ENCODE results near the gene CTNNBL1.

CTNNBL1 gene

DNA sequence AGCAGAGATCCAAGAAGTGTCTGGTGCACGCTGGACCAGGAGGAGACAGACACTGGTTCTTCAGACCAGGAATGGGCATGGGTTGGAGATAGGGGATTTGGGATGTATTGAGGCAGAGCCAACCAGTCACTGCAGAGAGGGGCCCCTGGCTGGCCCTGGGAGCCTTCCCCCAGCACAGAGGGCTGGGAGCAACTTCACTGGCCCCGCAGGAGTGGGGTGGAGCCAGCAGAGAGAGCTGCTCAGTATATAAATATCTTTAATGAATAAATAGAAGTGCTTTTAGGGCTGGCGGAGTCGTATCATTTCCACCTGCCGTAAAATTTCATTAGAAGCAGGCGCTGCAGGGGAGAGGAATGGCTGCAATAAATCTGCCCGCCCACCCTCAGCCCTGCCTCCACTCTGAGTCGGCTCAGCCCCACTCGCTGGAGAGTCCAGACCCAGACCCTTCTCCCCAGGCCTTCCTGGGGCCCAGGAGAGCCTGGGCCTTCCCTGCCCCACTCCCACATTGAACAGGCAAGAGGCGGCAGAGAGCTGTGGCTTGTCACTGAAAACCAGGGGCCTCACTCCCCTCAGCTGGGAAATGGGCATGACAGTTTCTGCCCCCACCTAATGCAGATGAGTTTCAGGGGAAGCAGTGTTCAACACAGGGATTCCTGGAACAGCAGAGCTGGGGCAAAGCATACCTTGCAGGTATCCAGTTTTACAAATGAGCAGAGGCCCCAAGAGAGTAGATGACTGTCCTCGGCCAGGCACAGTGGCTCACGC lies 185.2 kb downstream of the CTNNBL1 start:
- no peak for DNase-seq (ENCODE audit: low read depth in 3 of 3)

- DNase-seq (ENCODE audit: low read depth in 3 of 3) = no peak
Measured at GRCh38 chr20:37879843-37880242, 186.0 kb downstream of the CTNNBL1 start.

DNA sequence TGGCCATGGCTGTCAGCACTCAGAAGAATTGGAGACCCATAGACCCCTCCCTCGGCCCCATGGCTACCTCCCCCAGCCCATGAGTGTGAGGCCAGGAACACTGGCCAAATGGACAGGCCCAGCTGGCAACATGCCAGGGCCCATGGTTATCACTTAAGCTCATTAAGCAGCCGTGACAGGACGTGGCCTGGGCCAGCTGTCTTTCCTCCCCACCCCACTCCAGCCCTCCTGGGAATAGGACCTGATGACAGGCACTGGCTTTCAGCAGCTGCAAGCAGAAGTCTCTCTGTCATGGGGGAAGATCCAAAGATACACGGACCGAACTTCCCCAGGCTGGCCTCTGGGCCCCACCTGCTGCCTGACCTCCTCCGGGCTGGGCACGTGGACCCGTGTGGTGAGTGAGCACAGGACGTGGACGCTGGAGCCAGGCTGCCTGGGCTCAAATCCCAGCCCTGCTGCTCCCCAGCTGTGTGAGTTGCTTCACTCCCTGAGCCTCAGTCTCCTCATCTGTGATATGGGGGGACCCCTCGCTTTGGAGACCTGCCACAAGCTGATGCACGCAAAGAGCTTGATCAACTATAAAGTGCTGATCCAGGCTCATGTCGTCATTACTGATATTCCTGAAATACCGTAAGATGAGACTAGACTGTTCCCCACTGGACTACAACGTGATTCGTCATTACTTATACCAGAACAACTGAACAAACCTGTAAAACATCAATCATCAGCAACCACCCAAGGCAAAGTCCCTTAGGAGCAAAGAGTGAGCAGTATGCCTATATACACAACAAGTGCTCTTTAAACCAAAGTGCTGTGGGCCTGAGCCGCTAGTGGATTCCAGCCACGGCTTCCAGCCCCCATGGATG lies 187.1 kb downstream of the CTNNBL1 start:
- no peak for DNase-seq (ENCODE audit: low read depth in 3 of 3)

GRCh38 chr20:37881601-37882343 lies 187.9 kb downstream of the CTNNBL1 start:
- no peak for DNase-seq (ENCODE audit: low read depth in 3 of 3)

DNA sequence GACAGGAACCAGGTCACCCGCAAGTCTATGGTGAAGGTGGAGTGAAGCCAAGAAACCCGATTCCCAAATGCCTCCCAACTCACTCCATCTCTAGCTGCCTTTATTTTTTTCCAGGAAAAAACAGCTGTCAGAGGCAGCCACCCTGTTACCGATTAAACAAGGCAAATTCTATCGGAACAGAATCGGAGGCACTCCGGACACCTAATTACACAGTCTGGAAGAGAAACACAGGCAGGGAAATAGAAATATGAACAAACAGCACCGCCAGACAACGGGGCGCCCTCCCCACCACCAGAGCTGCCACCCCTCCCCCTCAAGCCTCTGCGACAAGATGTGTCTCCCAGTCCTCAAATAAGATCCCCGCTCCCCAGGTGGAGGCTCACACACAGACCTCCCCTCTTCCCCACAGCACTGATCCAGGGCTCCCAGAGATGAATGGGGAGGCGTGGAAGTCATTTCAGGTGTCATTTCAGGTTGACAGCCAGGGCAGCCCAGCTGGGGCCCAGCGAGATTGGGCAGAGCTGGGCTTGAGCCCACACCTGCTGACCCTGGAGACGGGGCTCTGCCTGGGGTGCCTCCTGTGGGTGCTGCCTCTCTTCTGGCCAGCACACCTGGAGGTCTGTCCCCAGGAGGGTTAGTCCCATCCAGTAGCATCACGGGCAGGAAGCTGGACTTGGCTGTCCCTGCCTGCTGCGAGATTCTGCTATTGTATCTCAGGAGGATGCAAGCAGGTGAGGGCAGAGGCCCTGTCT lies 189.3 kb downstream of the CTNNBL1 start:
- DNase-seq (ENCODE audit: low read depth in 3 of 3) = no peak

DNA sequence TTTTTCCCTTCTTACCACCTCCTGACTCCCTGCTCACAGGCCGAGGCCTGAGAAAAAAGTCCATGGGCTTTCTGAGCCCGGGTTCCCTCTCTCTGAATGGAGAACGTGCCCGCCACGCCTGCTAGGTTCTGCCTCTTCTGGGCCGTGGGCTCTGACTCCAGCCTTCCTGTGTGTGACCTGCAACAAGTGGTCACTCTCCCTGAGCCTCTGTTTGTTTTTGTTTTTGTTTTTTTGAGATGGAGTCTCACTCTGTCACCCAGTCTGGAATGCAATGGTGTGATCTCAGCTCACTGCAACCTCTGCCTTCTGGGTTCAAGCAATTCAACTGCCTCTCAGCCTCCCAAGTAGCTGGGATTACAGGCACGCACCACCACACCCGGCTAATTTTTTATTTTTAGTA lies 191.2 kb downstream of the CTNNBL1 start:
- no peak for DNase-seq (ENCODE audit: low read depth in 3 of 3)

DNA sequence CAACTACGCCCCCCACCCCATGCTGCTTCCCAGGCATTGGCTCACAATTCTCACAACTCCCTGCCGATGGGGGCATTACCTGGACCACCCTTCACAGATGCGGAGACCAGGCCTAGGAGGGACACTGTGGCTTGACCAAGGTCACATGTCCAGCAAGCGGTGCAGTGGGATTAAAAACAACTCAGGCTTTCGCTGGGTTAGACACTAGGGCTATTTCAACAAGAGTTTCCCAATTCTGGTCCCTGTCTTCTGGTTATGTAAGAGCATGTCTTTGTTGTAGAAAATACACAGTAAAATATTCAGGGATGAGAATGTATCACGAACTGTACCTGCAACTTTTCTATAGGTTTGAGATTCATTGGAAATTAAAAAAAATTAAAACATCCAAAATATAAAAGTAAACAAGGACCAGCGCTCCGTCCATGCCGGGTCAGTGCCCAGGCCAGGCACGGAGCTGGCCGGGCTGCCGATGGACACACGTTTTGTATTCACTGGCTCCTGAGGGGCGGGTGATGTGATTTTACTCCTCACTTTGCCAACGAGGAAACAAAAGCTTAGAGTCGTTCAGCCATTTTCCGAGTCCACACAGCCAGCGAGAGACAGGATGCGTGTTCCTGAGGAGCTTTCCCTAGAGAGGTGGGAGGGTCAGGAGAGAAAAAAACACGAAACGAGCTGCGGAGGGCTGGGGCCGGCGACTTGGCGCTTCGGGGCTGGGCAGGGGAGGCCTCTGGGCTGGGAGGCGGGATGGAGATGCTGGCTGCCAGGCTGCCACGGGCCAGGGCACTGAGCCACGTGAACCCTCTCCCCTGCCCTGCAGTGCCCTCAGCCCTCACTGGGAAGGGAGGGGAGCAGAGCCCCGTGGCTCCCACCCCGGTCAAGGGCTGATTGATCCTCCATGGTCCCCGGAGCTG lies 192.0 kb downstream of the CTNNBL1 start:
- no peak for DNase-seq (ENCODE audit: low read depth in 3 of 3)

DNA sequence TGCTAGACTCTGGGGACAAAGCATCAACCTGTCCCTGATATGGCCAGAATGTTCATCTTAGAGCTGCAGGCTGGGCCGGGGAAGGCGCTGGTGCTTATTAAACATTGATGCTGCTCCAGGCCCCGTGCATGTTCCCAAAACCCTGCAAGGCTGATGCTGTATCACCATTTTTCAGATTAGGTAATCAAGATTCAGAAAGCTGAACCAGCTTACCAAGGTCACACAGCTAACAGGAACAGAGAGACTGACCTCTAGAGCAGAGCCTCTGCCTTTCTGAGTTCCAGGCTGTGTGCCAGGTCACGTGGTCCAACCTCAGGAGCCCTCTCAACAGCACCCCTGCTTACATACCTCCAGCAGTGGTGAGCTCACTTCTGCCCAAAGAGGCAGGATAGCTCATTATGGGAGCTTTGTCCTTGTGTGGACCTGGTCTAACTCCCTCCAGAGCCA lies 193.0 kb downstream of the CTNNBL1 start:
- DNase-seq (ENCODE audit: low read depth in 3 of 3) = no peak

GRCh38 chr20:37888641-37889040 lies 194.8 kb downstream of the CTNNBL1 start:
- no peak for DNase-seq (ENCODE audit: low read depth in 3 of 3)

GRCh38 chr20:37890108-37890507 lies 196.3 kb downstream of the CTNNBL1 start:
- no peak for DNase-seq (ENCODE audit: low read depth in 3 of 3)

DNA sequence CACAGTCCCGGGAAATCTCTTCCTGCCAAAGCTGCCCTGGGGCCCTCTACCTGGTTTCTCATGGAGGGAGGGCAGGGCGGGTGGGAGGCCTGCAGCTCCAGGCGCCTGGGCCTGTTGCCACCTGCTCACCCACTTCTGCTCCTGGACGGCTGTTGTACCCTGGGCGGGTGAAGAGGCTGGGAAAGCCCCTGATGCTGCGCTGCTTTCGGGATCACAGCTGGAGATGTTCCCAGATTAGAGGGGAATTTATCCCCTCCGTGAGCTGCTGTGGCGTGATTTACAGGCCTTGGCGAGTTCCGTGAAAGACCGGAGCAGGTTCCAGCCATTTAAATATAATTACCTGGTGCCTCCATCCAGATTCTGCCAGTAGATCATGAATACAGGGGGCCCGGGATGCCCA lies 196.8 kb downstream of the CTNNBL1 start:
- DNase-seq (ENCODE audit: low read depth in 3 of 3) = no peak

- no peak for DNase-seq (ENCODE audit: low read depth in 3 of 3)
Measured at GRCh38 chr20:37892001-37892400, 198.2 kb downstream of the CTNNBL1 start.

DNA sequence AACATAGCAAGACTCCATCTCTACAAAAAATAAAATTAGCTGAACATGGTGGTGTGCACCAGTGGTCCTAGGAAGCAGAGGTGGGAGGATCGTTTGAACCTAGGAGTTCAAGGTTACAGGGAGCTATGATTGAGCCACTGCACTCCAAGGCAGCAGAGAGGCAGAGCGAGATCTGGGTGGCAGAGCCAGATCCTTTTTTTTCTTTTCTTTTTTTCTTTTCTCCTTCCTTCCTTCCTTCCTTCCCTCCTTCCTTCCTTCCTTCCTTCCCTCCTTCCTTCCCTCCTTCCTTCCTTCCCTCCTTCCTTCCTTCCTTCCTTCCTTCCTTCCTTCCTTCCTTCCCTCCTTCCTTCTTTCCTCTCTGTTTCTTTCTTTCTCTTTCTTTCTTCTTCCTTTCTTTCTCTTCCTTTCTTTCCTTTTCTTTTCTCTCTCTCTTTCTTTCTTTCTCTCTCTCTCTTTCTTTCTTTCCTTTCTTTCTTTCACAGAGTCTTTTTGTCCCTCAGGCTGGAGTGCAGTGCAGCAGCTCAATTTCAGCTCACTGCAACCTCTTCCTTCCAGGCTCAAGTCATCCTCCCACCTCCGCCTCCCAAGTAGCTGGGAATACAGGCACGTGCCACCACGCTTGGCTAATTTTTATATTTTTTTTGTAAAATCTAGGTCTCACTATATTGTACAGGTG lies 199.9 kb downstream of the CTNNBL1 start:
- no peak for DNase-seq (ENCODE audit: low read depth in 3 of 3)

DNA sequence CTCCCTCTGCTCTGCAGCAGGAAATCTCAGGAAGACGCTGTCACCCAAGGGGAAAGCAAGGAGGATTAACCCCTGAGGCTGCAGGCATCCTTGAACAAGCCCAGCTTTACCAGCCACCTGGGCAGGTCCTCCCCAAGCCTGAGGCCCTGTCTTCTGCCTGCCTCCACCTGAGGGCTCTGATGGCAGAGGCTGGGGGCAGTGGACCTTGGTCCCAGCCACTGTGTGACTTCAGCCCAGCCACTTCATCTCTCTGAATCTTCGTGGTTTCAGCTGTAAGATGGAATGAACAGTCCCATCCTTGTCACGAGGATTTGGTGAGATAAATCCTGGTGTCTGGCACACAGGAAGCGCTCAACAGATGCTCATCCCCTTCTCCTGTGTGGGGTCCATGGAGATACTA lies 200.6 kb downstream of the CTNNBL1 start:
- DNase-seq (ENCODE audit: low read depth in 3 of 3) = no peak

DNA sequence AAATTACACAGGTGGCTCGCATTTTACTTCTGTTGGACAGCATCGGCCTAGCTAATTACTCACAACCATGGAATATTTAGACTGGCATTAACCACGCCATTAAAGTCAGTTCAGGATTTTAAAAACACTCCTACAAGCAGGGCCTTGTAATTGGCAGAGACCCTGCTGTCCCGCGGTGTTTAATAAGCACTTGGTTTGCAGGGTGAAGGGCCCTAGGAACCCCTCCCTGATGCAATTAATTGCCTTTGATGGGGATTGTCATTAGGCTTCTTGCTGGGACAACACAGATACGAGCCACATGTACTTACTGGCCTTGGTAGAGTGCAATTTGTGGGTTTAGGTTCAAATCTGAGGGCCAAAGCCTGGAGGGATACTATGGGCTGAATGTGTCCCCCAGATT lies 201.3 kb downstream of the CTNNBL1 start:
- DNase-seq (ENCODE audit: low read depth in 3 of 3) = no peak

GRCh38 chr20:37896932-37897548 lies 203.2 kb downstream of the CTNNBL1 start:
- no peak for DNase-seq (ENCODE audit: low read depth in 3 of 3)

DNA sequence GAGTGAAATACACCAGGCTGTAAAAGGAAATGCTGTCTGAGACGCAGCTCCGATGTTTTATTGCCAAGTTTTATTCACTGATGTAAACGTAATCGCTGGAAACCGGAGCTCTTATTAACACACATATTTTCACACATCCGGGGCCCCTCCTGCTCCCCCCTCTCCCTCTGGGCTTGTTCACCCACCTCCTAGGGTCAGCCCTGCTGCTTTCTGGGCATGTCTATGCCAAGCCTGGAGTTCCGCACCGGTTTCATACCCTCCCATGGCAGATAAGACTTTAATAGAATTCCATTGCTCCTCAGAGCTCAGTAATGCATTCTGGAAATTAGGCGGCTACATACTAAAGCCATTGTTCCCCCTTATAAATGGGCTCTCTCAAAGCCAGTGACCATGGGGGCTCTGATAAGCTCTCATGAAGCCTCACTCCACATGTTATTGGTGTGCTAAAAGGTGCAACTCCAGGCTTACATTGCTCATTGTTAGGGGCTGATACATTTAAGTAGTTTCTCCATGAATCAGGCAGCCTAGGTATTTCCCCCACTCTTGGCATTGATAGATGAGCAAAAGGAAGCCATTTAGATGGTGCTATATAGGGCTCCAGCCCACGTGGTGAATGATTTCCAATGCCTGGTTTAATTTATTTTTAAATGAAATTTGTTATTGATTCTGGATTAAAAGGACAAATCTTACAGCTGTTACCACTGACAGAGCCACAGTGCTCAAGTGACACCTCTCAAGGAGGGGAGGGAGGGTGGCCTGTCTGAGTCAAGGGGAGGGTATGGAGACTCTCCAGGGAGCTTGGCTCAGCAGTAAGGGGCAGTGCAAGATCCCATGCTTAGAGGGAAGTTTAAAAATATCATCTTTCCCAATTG lies 204.6 kb downstream of the CTNNBL1 start:
- DNase-seq (ENCODE audit: low read depth in 3 of 3) = no peak

Measured in stimulated activated CD4-positive, alpha-beta T cell treated with anti-CD3 and anti-CD28 coated beads, TNF-alpha, amount 100 ng/mL, for 24 hours (primary cell).